ENCODE data around the gene CIAPIN1.
"Not testable (repeated sequence)": the region's sequence is repeated elsewhere in the genome, so short reads cannot be mapped to it uniquely, and the experiment has no call there.

CIAPIN1 gene

DNA sequence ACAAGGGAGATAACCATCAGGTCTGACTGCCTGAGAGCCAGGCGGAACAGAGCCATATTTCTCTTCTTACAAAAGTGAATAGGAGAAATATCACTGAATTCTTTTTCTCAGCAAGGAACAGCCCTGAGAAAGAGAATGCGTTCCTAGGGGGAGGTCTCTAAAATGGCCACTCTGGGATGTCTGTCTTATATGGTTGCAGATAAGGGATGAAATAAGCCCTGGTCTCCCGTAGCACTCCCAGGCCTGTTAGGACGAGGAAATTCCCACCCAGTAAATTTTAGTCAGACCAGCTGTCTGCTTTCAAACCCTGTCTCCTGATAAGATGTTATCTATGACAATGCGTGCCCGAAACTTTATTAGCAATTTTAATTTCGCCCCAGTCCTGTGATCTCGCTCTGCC lies 7.2 kb downstream of the CIAPIN1 start:
- not testable (repeated sequence) for DNase-seq

DNA sequence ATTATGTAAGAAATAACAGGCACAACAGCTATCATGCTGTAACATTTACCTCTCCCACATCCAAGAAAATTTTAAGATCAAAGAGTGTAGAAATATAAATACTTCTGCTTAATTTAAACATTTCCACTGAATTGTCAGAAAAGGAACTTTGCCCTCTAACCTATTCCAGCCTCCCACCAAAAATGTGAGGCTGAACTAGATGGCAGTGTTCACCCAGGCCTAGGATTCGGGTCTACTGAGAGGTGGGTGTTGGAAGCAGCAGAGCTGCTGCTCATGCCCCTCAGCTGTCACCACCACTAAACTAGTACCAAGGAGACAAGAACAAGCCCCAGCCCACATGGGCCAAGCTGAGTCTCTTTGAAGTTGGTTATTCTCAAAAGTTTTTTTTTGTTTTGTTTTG lies 11.3 kb downstream of the CIAPIN1 start:
- no peak for DNase-seq

DNA sequence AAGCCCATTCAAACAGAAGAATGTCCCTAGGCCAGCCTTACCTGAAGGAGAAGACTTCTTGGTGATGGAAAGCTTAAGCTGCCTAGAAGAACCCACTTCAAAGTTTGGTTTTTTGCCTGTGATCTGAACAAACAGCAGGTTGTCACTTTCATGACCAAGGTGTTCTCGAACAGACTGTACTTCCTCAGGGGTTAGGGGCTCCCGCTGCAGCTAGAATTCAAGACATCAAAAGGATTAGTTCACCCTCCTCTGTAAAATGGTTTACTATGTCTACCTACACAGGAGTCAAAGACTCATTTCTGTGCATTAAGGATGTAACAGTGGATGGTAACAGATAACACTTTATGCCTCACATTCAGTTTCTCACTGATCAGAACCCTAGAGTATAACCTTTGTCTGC lies 13.2 kb downstream of the CIAPIN1 start:
- no peak for DNase-seq

DNA sequence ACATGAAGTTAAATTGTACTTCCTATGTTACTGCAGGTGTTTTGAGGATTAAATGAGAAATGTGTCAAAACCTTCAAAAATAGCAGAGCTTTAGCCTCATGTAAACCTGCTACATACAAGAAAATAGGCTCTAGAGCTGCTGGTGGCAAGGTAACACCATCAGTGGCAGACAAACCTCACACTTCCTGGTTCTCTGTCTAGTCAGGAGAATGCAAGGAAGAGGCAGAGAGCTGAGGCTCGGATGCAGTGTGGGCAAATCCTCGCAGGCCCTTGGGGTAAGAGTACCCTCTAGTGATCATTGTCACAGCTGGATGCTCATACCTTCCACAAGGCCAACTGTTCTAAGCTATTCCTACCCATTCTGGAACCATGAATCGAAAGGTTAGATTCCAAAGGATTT lies 14.2 kb downstream of the CIAPIN1 start:
- DNase-seq: no peak

DNA sequence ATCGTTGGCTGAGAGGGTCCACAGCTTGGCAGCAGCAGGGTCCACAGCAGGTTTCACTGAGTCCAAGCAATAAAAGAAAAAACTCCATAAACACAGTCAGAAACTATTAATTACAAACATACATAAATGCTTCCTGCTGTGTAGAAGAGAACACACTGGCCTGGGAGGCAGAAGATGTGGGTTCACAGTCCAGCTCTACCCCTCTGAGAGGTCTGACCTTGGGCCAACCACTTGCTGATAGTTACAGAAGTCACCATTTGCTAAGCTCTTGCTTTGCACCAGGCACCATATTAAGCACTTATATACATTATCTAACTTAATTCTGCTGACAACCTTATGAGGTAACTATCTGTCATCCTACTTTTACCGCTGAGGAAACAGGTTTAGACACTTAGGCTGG lies 14.7 kb downstream of the CIAPIN1 start:
- DNase-seq: no peak

DNA sequence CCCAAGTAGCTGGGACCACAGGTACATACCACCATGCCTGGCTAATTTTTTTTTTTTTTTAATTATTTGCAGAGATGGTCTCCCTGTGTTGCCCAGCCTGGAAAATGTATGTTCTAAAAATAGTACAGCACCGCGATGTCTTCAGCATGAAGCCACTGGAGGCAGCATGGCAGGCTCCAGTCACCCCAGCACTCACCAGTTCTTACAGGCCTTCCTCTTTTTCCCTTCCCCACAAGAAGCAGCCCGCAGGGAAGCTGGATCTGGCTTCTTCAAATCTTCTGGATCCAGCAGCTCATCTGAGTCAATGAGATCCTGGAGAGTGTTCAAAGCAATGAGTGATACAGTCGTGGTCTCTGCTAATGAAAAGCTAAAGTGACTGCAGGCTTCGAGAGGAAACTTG lies 16.2 kb downstream of the CIAPIN1 start:
- no peak for DNase-seq

DNA sequence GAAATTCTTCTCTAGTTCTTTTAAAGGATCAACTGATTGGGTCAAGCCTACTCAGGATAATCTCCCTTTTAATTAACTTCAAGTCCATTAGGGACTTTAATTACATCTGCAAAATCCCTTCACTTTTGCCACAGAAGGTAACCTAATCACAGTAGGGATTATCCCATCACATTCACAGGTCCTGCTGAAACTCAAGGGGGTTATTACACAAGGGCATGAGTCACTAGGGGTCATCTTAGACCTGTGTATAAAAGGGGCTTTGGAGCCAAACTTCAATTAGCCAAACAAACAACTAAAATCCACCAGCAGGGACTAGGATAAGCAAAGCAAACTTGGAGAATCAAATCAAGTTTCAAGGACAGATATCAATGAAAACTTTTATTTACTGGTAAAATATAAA lies 19.4 kb downstream of the CIAPIN1 start:
- no peak for DNase-seq

DNA sequence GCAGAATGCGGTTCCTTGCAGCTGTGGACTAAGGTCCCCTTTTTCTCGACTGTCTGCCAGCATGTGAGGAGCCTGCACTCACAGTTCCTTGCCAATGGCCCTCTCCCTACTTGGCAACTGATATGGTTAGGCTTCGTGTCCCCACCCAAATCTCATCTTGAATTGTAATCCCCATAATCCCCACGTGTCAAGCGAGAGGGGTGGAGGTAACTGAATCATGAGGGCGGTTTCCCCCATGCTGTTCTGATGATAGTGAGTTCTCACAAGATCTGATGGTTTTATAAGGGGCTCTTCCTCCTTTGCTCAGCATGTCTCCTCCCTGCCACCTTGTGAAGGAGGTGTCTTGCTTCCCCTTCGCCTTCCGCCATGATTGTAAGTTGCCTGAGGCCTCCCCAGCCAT lies 19.9 kb downstream of the CIAPIN1 start:
- DNase-seq: no peak

DNA sequence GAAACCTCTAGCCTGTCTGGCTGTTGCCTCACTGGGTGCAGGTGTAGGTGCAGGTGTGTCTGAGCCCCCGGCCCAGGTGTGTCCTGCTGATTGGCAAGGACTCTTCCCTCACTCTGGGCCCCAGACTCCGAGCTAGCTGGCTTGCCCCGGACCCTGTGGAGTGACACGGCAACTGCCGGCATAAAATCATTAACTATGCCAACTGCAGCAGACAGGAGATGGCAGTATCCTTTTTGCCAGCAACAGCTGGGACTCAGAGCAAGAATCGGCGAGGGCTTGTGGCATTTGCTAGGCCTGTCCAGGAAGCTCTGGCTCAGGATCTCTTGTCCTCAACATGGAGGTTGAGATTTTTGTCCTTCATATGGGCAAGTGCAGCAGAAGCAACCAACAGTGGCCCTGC lies 20.8 kb downstream of the CIAPIN1 start:
- DNase-seq: no peak

DNA sequence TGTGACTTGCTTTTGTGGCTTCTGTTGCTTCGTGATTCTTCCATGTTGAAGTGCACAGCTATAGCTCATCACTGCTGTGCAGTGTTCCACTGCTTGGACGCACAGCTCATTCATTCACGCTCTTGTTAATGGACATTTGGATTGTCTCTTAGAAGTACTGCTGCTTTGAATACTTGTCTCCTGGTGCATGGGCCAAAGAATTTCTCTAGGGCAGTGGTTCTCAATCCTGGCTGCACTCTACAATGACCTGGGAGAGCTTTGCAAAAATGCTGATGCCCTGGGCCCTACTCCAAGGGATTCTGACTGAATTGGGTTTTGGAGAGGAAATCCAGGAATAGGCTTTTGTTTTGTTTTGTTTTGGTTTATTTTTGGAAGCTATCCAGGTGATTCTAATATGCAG lies 22.6 kb downstream of the CIAPIN1 start:
- DNase-seq: no peak

DNA sequence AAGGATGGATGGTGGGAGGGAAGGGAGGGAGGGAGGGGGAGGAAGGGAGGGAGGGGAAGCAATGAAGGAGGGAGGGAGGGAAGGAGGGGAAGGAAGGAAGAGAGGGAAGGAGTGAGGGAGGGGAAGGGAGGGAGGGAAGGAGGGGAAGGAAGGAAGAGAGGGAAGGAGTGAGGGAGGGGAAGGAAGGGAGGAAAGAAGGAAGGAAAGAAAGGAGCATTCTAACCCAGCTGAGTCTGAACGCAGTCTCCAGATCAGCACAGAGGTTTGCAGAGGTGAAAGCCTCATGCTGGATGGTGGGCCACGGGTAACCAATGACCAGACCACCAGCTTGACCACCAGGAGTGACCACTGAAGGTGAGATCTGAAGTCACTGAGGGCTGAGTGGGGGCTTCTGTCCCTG lies 24.0 kb downstream of the CIAPIN1 start:
- DNase-seq: no peak

DNA sequence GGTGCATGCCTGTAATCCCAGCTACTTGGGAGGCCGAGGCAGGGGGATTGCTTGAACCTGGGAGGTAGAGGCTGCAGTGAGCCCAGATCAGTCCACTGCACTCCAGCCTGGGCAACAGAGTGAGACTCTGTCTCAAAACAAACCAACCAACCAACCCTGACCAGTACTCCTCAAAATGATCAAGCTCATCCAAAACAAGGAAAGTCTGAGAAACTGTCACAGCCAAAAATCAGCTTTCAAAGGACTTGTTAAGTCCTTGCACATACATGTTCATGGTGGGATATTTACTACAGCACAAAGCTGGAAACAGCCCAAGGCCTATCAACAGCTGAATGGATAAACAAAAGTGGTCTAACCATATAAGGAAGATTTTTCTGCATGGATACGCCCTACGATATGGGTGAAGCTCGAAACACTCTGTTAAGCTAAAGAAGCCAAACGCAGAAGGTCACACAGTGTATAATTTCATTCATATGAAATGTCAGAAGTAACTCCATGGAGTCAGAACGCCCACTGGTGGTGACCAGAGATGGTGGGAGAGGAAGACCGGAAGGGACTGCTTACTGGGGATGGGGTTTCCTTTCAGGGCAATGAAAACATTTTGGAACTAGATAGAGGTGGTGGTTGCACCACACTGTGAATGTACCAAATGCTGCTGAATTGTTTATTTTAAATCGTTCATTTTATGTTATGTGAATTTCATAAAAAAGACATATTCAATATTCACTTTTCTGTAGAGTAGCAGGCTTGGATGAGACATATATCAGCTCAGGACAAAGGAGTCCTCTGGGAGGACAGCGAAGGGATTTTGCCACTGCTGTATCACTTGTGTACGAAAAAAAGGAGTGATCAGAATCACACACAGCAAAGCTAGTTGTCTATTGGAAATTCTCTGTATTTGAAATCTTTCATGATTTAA lies 24.9 kb downstream of the CIAPIN1 start:
- peak; percentile 84 for DNase-seq

DNA sequence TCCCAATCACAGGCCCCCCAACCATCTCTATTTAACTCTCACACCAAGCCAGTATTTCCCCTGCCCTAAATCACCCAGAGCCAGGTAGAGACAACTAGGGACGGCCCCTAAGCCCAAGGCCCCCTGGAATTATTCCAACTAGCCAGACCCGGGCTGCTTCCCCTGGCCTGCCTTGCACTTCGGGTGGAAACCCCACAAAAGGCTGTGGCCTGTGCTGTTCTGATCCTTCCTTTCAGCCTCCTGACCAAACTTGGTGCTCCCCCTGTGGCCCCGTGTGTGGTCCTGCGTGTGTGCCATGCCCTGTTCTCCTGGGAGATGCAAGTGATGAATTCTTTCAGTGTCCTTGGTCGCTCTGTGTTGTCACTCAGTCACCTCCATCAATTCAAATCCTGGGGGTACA lies 27.7 kb downstream of the CIAPIN1 start:
- no peak for DNase-seq

DNA sequence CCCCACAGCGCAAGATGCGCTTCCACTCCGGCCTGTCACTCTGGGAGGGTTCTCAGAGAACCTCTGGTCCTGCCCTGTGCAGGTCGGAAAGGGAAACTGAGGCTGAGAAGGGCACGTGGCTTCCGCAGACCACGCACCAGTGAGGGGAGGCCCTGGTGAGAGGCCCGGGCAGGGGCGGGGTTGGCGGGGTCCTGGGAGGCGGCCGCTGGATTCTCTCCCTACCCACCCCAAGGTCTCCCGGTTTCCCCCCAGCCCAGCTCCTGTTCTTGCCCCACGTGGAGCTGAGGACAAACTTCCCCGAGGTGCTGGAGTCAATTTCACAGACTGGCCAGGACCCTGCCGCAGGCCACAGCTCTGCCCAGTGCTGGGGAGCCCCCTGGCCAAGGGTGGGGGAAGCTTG lies 31.1 kb downstream of the CIAPIN1 start:
- DNase-seq: no peak

DNA sequence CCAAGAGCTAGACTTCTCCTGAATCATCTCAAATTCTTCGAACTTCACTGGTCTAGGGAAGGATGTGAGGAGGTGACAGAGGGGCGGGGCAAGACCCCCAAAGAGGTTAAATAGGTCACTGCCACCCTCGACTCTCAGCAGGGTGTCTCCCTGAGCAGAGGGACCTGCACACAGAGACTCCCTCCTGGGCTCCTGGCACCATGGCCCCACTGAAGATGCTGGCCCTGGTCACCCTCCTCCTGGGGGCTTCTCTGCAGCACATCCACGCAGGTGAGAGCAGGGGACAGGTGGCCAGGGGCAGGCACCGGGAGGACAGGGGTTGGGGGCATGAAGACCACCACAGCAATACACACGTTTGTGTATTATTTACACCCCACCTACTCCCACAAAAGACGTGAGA lies 33.5 kb downstream of the CIAPIN1 start:
- no peak for DNase-seq

DNA sequence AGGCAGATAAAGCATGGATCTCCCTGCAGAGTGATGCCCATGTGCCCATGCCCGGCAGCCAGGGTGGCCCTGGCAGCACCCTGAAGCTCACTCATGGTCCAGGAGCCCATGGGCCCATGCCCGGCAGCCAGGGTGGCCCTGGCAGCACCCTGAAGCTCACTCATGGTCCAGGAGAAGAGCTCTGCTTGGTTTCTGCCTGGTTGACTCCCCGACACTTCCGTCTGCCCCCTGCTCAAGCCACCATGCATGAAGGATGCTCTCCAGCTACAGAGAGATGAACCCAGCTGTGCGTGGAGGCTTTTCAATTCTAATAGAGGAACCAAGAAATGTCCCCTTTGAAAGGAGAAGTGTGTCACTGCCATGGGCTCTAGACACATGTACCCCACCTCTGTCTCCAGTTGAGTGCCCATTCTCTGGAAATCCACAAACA lies 33.9 kb downstream of the CIAPIN1 start:
- DNase-seq: no peak

DNA sequence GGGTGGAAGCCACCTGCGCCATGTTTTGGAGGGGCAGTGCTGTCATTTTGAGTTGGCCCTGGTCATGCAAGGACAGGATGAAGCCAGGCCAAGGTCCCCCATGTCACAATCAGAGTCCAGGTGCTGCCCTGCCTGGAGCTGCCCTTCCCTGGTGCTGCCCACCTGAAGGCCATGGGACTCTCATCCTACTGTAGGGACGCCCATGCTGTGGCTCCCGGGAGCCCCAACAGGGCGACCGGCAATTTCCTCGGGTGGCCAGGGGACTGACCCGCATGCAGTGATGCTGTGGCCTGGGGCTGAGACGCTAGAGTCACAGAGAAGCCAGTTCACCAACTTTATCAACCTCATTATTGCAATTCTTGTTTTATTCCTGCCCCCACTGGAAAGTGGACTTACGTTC lies 34.6 kb downstream of the CIAPIN1 start:
- no peak for DNase-seq

DNA sequence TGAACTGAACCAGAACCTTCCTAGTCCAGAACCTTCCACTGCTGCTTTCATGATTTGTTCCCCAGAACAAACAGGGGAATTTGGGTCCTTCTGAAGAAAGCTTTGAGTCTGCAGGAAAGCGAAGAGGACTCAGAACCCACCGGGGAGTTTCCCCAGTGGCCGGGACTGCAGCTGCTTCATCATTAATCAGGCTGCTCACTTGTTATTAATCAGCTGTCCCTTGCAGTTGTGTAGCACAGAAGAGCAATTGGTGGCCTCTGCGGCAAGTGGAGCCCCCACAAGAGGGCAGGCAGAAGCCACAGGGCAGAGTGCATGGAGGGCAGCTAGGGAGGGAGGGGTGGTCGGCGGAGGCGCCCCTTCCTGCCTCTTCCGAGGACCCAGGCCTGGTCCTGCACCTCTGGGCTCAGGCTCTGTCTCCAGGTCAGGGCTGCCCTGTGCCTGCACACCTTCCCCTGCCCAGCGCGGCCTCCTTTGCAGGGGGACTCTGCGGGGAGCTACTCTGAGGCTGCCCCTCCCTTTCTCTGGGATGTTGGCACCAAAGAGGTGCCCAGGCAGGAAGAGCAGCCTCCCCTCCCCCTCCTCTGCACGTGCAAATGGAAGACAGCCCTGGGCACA lies 35.7 kb downstream of the CIAPIN1 start:
- DNase-seq: no peak

DNA sequence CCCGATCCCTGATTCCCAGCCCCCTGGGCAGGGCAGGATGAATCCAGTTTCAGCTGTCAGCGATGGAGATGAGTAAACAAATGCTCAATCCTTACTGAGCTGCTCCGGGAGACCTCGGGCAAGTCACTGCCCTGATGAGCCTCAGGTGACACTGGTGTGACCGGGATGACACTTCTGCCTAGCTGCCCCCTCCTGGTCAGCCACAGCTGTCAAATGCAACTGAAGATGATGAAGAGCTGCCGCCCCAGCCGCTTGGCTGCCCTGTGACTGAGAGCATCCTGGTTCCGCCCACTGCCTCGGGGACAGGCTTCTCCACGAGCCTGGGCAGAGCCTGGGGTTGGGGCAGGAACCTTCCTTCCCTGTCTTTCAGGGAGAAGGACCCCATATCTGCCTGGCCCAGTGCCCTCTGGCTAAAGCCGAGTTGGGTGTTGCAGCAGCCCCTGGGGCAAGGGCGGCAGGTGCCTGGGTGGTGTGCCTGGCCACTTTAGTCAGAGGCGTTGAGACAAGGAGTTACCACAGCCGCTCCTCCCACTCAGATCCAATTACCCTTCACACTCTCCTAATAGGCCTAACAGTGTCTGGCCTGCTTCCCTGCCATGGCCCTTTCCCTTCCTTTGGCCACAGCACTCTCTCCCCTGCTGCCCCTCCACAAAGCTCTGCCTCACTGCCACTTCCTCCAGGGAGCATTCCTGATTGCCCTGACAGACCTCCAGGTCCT lies 37.2 kb downstream of the CIAPIN1 start:
- DNase-seq: no peak

DNA sequence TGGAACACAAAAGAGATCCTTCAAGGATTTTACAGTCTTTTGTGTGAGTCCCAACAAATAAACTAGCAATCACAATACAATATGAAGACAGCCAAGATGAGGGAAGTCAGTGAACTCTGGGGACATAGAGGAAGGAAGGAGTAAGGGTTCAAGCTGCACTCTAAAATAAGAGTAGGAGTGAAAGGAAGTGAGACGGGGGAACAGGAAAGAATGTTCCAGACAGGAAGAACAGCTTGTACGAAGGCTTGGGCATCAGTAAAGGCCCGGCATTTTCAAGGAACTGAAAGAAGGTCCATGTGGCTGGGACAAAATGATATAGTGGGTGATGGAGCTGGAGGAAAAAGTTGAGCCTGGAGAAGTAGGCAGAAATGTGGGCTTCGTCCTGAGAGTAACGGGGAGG lies 38.1 kb downstream of the CIAPIN1 start:
- no peak for DNase-seq

DNA sequence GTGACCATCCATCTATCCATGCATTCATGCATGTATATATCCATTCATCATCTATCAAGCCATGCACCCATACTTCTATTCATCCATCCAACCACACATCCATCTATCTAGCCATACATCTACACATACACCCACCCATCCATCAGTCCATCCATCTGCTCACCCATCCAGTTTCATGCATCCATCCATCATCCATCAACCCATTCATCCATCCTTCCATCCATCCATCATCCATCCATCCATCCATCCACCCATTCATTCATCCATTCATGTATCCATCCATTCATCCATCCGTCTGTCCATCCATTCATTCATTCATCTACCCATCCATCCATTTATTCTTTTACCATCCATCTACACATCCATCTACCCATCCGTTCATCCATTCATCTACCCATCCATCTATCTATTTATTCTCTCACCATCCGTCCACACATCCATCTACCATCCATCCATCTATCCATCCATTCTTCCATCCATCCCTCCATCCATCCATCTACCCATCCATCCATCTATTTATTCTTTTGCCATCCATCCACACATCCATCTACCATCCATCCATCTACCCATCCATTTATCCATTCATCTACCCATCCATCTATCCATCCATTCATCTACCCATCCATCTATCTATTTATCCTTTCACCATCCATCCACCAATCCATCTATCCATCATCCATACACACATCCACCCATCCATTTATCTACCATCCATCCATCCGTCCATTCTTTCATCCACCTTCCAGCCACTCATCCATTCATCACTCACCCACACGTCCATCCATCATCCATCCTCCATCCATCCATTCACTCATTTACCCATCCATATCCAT lies 39.4 kb downstream of the CIAPIN1 start:
- no peak for DNase-seq

DNA sequence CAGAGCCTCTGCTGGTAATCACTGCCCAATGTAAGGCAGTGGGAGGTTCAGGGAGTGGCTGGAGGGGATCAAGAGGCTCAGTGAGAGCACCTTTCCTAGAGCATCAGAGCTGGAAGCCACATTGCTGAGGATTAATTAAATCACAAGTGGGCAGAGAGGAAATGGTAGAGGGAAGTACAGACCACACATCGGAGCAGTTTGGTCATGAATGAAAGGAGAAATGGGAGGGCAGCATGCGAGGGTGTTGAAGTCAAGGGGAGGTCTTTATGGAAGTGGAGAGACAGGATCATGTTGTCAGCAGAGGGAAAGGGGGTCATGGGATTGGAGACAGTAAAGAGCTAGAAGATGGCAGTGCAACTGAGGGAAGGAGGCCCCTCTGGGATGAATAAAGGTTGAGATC lies 40.3 kb downstream of the CIAPIN1 start:
- DNase-seq: no peak

DNA sequence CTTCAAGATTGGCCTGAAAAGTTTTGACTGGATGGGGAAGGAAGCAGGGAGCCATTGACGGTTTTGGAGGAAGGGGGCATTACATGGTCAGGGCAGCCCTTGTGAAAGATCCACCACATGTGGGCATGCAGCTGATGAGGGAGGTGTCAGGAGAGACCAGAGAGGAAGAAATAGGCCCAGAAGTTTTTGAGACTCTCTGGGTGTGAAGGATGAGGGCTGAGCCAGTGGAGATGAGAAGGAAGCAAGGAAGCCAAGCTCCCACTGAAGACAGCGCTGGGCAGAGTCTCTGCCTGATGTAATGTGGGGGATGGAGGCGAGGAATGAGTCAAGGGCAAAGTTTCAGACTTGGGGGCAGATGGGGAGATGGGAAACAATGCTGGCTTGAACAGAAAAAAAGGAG lies 42.1 kb downstream of the CIAPIN1 start:
- DNase-seq: no peak

Data from OCI-M1 (cell line).